Keratinocyte (primary cell): ENCODE results near the gene RGS3. TPM values are rescaled to one million over a fixed set of nuclear protein-coding genes. Genes with fewer than 3 reads are reported as not detected.

ENCODE experiments used
- DNase-seq: peaks from one replicate; pipeline ENCODE4 v3.0.0-alpha.2; 2011; ENCODE audit warnings: low read depth, missing footprints, low spot score
- FAIRE-seq: peaks from 2 replicates; lab custom pipeline; 2011; peaks lifted over from hg19 to GRCh38; lab: Jason Lieb, UNC
- H2AFZ ChIP-seq: 2 replicates; pipeline ENCODE4 v1.6.0; 2012; ENCODE audit warnings: low read length, control low read depth, inconsistent platforms; ENCODE audit not compliant: control insufficient read depth
- H3K27ac ChIP-seq: 2 replicates; pipeline ENCODE4 v1.5.1; 2011; ENCODE audit warnings: low read length; ENCODE audit not compliant: control insufficient read depth, insufficient read depth
- H3K27me3 ChIP-seq: 3 replicates; pipeline ENCODE4 v1.6.0; 2011; ENCODE audit warnings: low read length; ENCODE audit not compliant: control insufficient read depth, insufficient read depth; ENCODE audit errors: extremely low read depth
- H3K36me3 ChIP-seq, 2 experiments: 2 replicates in 1 of 2; 3 replicates in 1 of 2; pipeline ENCODE4 v1.5.1; 2011; ENCODE audit warnings: low read length in 2 of 2, mild to moderate bottlenecking in 1 of 2; ENCODE audit not compliant: control insufficient read depth in 2 of 2, insufficient read depth in 2 of 2; ENCODE audit errors: extremely low read depth in 1 of 2
- H3K4me1 ChIP-seq: 3 replicates; pipeline ENCODE4 v1.5.1; 2011; ENCODE audit warnings: low read length; ENCODE audit not compliant: control insufficient read depth, insufficient read depth; ENCODE audit errors: extremely low read depth
- H3K4me2 ChIP-seq: 3 replicates; pipeline ENCODE4 v1.6.0; 2011; ENCODE audit warnings: low read depth, low read length; ENCODE audit not compliant: control insufficient read depth, insufficient read depth; ENCODE audit errors: extremely low read depth
- H3K4me3 ChIP-seq, 3 experiments: fragments of 200-600 bp in 1 of 3; sonication (generic) in 1 of 3; 2 replicates in 2 of 3; 3 replicates in 1 of 3; pipeline ENCODE4 v1.5.1; 2011 to 2016; ENCODE audit warnings: low read length in 3 of 3, mild to moderate bottlenecking in 3 of 3, control low read depth in 2 of 3, inconsistent platforms in 1 of 3, low read depth in 1 of 3, mixed read lengths in 1 of 3, mixed run types in 1 of 3, moderate library complexity in 1 of 3; ENCODE audit not compliant: control insufficient read depth in 2 of 3, insufficient read depth in 2 of 3; ENCODE audit errors: extremely low read depth in 1 of 3
- H3K79me2 ChIP-seq: 2 replicates; pipeline ENCODE4 v1.6.0; 2012; ENCODE audit warnings: low read length; ENCODE audit not compliant: control insufficient read depth, insufficient read depth
- H3K9ac ChIP-seq: 3 replicates; pipeline ENCODE4 v1.6.0; 2011; ENCODE audit warnings: low read length; ENCODE audit not compliant: control insufficient read depth, insufficient read depth; ENCODE audit errors: extremely low read depth
- H3K9me1 ChIP-seq: 3 replicates; pipeline ENCODE4 v1.6.0; 2011; ENCODE audit warnings: low read length; ENCODE audit not compliant: control insufficient read depth, insufficient read depth; ENCODE audit errors: extremely low read depth
- H3K9me3 ChIP-seq: 2 replicates; pipeline ENCODE4 v1.5.1; 2012; ENCODE audit warnings: low read depth, low read length; ENCODE audit not compliant: control insufficient read depth
- H4K20me1 ChIP-seq: 3 replicates; pipeline ENCODE4 v1.6.0; 2011; ENCODE audit warnings: low read length; ENCODE audit not compliant: control insufficient read depth, insufficient read depth; ENCODE audit errors: extremely low read depth
- CTCF ChIP-seq, 3 experiments: IDR thresholded peaks in 1 of 3; conservative IDR thresholded peaks in 1 of 3; optimal IDR thresholded peaks in 1 of 3; 2 replicates in 2 of 3; 3 replicates in 1 of 3; pipeline versions ENCODE3 to v1.5.1; 2011; ENCODE audit warnings: low read length in 3 of 3, mild to moderate bottlenecking in 3 of 3, moderate library complexity in 2 of 3, control low read depth in 1 of 3, inconsistent platforms in 1 of 3; ENCODE audit not compliant: insufficient read depth in 2 of 3; ENCODE audit errors: extremely low read depth in 1 of 3
- EZH2 ChIP-seq: IDR thresholded peaks from one replicate; pipeline ENCODE4 v1.6.1; 2012; ENCODE audit warnings: inconsistent platforms, mild to moderate bottlenecking, low read length, moderate library complexity
- dilution Hi-C: fragments of 300-500 bp; cut with MboI; formaldehyde crosslinking; loops from one replicate; pipeline ENCODE4 v1.7.0; 2020; ENCODE audit warnings: low sequenced_read_pairs; ENCODE audit not compliant: extremely low pct_ligation_motif_present
- polyA plus RNA-seq, 5 experiments: library from polyadenylated mRNA; depleted of rRNA in 3 of 5; stranded (reverse) in 3 of 5; stranded (forward) in 1 of 5; unstranded in 1 of 5; fragments of >200 nt; gene quantifications; 1 replicate in 1 of 5; 2 replicates in 3 of 5; 3 replicates in 1 of 5; pipeline versions ENCODE4 v1.2.1 to v1.2.3, GENCODE V29; 2011 to 2012; ENCODE audit warnings: missing spikeins in 2 of 5, low read depth in 1 of 5, low replicate concordance in 1 of 5

Gene RGS3
- polyA plus RNA-seq, 1 donor (not counting 4 experiments of a cell fraction or from before 2014, with no cell fraction given) = 19.6 TPM

GRCh38 chr9:113481176-113481787 is 17.8 kb downstream of the RGS3 start:
- no peaks in the 10 kb centered on the region for H3K9me3 ChIP-seq
- H3K4me1 ChIP-seq = no peaks in the 10 kb centered on the region
- peaks cover 11% of the 10 kb centered on the region for H3K27me3 ChIP-seq
- H3K9ac ChIP-seq = no peak overlapping the region
- no peak overlapping the region for H3K4me3 ChIP-seq
- no peaks in the 10 kb centered on the region for H3K79me2 ChIP-seq
- no peaks in the 10 kb centered on the region for H4K20me1 ChIP-seq
- H3K4me2 ChIP-seq = no peak overlapping the region
- dilution Hi-C loops = no loop called here
- no peak overlapping the region for H2AFZ ChIP-seq
- DNase-seq = no peak
- H3K36me3 ChIP-seq = no peaks in the 10 kb centered on the region
- H3K9me1 ChIP-seq = no peaks in the 10 kb centered on the region
- TF ChIP-seq CTCF (optimal IDR thresholded peaks at IDR 0.05 in 1 of 3, IDR thresholded peaks at IDR 0.05 in 1 of 3, conservative IDR thresholded peaks at IDR 0.05 in 1 of 3; ENCODE audit: extremely low read depth in 1 of 3, insufficient read depth in 2 of 3, low read length in 3 of 3) (no peak), EZH2 (no peak)
- FAIRE-seq = no peak
- H3K27ac ChIP-seq = no peak overlapping the region

GRCh38 chr9:113482341-113482740 is 18.8 kb downstream of the RGS3 start:
- Histone ChIP-seq H3K79me2 (no peaks in the 10 kb centered on the region), H3K9ac (no peak overlapping the region), H3K36me3 (no peaks in the 10 kb centered on the region), H3K4me3 (no peak overlapping the region), H3K4me2 (no peak overlapping the region), H3K27ac (no peak overlapping the region), H4K20me1 (no peaks in the 10 kb centered on the region), H3K9me3 (no peaks in the 10 kb centered on the region), H2AFZ (no peak overlapping the region), H3K4me1 (no peaks in the 10 kb centered on the region), H3K9me1 (no peaks in the 10 kb centered on the region), H3K27me3 (peaks cover 1% of the 10 kb centered on the region)
- FAIRE-seq (no peak), DNase-seq (no peak)
- dilution Hi-C loops = no loop called here
- TF ChIP-seq EZH2 = no peak
- TF ChIP-seq CTCF (optimal IDR thresholded peaks at IDR 0.05 in 1 of 3, IDR thresholded peaks at IDR 0.05 in 1 of 3, conservative IDR thresholded peaks at IDR 0.05 in 1 of 3; ENCODE audit: extremely low read depth in 1 of 3, insufficient read depth in 2 of 3, low read length in 3 of 3) = no peak
